IMR-90 (cell line): ENCODE results near the gene FOSB.

Experiments
- CEBPB ChIP-seq: IDR thresholded peaks from 2 replicates; pipeline ENCODE4 v1.6.1; 2012; ENCODE audit warnings: low read depth, low read length, improper control_type of control experiment
- CTCF ChIP-seq: conservative IDR thresholded peaks from 2 replicates; pipeline ENCODE4 v1.5.1; 2012; ENCODE audit warnings: mild to moderate bottlenecking, low read depth, low read length, improper control_type of control experiment
- FOS ChIP-seq: fragments of 150-350 bp; IDR thresholded peaks from 2 replicates; pipeline ENCODE4 v1.6.1; 2016; ENCODE audit warnings: low read depth, low read length
- MAZ ChIP-seq: IDR thresholded peaks from 2 replicates; pipeline ENCODE4 v1.6.1; 2012; ENCODE audit warnings: low read depth, mild to moderate bottlenecking, low read length, improper control_type of control experiment, moderate library complexity, borderline replicate concordance
- MXI1 ChIP-seq: IDR thresholded peaks from 2 replicates; pipeline ENCODE4 v1.6.1; 2012; ENCODE audit warnings: low read depth, mild to moderate bottlenecking, low read length, moderate library complexity, borderline replicate concordance
- NFE2L2 ChIP-seq: fragments of 150-350 bp; IDR thresholded peaks from 2 replicates; pipeline ENCODE4 v1.6.1; 2016; ENCODE audit warnings: low read depth, mild to moderate bottlenecking, low read length
- POLR2A ChIP-seq: IDR thresholded peaks from 2 replicates; pipeline ENCODE4 v1.6.1; 2012; ENCODE audit warnings: mild to moderate bottlenecking, low read depth, low read length
- RAD21 ChIP-seq: IDR thresholded peaks from 2 replicates; pipeline ENCODE4 v1.6.1; 2012; ENCODE audit warnings: low read length, improper control_type of control experiment
- RCOR1 ChIP-seq: IDR thresholded peaks from 2 replicates; pipeline ENCODE4 v1.6.1; 2012; ENCODE audit warnings: mild to moderate bottlenecking, low read length, improper control_type of control experiment; ENCODE audit not compliant: insufficient replicate concordance
- RFX5 ChIP-seq: IDR thresholded peaks from 2 replicates; pipeline ENCODE4 v1.8.0; 2012; ENCODE audit warnings: low read depth, mild to moderate bottlenecking, low read length, moderate library complexity

- TF ChIP-seq CTCF (no peak), POLR2A (no peak), RCOR1 (no peak), MXI1 (no peak), FOS (no peak), CEBPB (no peak), MAZ (no peak), RFX5 (no peak), NFE2L2 (no peak), RAD21 (no peak)
These were observed 54.5 kb downstream of the FOSB start for GRCh38 chr19:45522010-45522941.
